Panc1 (cell line): ENCODE measurements around the gene DRD2.

Source experiments
- POLR2AphosphoS5 ChIP-seq: IDR thresholded peaks from 2 replicates; pipeline ENCODE4 v1.6.1; 2012; ENCODE audit warnings: mild to moderate bottlenecking, low read depth, low read length, moderate library complexity
- SIN3A ChIP-seq: IDR thresholded peaks from 2 replicates; pipeline ENCODE4 v1.6.1; 2012; ENCODE audit warnings: low read depth, mild to moderate bottlenecking, low read length, moderate library complexity, borderline replicate concordance; ENCODE audit not compliant: insufficient read depth
- TF ChIP-seq, protein P1 (sequence below): fragments of 450-650 bp; IDR thresholded peaks from 2 replicates; pipeline ENCODE4 v1.5.1; 2017; ENCODE audit warnings: mild to moderate bottlenecking
- TF ChIP-seq, protein P2 (sequence below), 2 experiments: IDR thresholded peaks; 2 replicates each; pipeline ENCODE4 v1.6.1; 2011 to 2012; ENCODE audit warnings: low read depth in 2 of 2, control low read depth in 1 of 2, low read length in 1 of 2, mild to moderate bottlenecking in 1 of 2, moderate library complexity in 1 of 2; ENCODE audit not compliant: insufficient read depth in 1 of 2

DNA sequence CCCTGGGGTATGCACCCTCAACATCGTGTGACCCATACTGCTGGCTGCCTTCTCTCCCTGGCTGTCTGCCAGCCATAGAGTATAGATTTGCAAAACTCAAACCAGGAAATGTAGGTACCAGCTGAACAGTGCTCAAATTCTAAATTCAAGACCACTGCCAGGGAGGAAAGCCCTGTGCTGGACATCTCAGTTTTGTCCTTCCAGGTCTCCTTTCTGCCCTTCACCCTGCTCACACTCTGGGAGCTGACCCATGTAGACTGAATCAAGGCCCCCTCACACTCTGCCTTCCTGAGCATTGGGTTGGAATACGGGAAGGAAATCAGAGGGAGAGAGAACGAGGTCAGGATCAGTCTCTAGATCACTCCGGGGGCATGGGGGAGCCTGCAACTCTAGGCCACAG is 12.4 kb upstream of the DRD2 start:
- TF ChIP-seq, protein P1, sequence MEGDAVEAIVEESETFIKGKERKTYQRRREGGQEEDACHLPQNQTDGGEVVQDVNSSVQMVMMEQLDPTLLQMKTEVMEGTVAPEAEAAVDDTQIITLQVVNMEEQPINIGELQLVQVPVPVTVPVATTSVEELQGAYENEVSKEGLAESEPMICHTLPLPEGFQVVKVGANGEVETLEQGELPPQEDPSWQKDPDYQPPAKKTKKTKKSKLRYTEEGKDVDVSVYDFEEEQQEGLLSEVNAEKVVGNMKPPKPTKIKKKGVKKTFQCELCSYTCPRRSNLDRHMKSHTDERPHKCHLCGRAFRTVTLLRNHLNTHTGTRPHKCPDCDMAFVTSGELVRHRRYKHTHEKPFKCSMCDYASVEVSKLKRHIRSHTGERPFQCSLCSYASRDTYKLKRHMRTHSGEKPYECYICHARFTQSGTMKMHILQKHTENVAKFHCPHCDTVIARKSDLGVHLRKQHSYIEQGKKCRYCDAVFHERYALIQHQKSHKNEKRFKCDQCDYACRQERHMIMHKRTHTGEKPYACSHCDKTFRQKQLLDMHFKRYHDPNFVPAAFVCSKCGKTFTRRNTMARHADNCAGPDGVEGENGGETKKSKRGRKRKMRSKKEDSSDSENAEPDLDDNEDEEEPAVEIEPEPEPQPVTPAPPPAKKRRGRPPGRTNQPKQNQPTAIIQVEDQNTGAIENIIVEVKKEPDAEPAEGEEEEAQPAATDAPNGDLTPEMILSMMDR = no peak
- TF ChIP-seq POLR2AphosphoS5 (no peak), SIN3A (no peak)
- TF ChIP-seq, protein P2, sequence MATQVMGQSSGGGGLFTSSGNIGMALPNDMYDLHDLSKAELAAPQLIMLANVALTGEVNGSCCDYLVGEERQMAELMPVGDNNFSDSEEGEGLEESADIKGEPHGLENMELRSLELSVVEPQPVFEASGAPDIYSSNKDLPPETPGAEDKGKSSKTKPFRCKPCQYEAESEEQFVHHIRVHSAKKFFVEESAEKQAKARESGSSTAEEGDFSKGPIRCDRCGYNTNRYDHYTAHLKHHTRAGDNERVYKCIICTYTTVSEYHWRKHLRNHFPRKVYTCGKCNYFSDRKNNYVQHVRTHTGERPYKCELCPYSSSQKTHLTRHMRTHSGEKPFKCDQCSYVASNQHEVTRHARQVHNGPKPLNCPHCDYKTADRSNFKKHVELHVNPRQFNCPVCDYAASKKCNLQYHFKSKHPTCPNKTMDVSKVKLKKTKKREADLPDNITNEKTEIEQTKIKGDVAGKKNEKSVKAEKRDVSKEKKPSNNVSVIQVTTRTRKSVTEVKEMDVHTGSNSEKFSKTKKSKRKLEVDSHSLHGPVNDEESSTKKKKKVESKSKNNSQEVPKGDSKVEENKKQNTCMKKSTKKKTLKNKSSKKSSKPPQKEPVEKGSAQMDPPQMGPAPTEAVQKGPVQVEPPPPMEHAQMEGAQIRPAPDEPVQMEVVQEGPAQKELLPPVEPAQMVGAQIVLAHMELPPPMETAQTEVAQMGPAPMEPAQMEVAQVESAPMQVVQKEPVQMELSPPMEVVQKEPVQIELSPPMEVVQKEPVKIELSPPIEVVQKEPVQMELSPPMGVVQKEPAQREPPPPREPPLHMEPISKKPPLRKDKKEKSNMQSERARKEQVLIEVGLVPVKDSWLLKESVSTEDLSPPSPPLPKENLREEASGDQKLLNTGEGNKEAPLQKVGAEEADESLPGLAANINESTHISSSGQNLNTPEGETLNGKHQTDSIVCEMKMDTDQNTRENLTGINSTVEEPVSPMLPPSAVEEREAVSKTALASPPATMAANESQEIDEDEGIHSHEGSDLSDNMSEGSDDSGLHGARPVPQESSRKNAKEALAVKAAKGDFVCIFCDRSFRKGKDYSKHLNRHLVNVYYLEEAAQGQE (IDR thresholded peaks at IDR 0.05; ENCODE audit: insufficient read depth in 1 of 2, low read depth in 2 of 2, low read length in 1 of 2) = no peak
